Prostate gland (tissue), 2 donors: Measurements from ENCODE around the gene LRRTM3. TPM values are rescaled to one million over a fixed set of nuclear protein-coding genes. Genes with fewer than 3 reads are reported as not detected.

ENCODE experiments used
- DNase-seq: peaks from one replicate; pipeline ENCODE4 v3.0.0-alpha.2; 2019; ENCODE audit warnings: low spot score
- H3K27ac ChIP-seq, 2 donors: fragments of 200-600 bp; sonication (generic); 2 replicates each; pipeline ENCODE4 v1.5.1; 2017 to 2019
- H3K27me3 ChIP-seq: fragments of 200-600 bp; sonication (generic); replicated peaks from 2 replicates; pipeline ENCODE4 v1.5.1; 2019; ENCODE audit not compliant: insufficient read depth
- H3K36me3 ChIP-seq, 2 donors: fragments of 200-600 bp; sonication (generic); 1 replicate in 1 of 2; 2 replicates in 1 of 2; pipeline versions ENCODE4 v1.5.1 to v1.8.1; 2017 to 2019
- H3K4me1 ChIP-seq: fragments of 200-600 bp; sonication (generic); replicated peaks from 2 replicates; pipeline ENCODE4 v1.5.1; 2019
- H3K4me3 ChIP-seq, 2 donors: fragments of 200-600 bp; sonication (generic); 2 replicates each; pipeline ENCODE4 v1.5.1; 2017 to 2019
- H3K9me3 ChIP-seq: fragments of 200-600 bp; sonication (generic); 2 replicates; pipeline ENCODE4 v1.5.1; 2017
- POLR2A ChIP-seq: fragments of 450-650 bp; IDR thresholded peaks from one replicate; pipeline ENCODE4 v1.6.1; 2016; ENCODE audit warnings: antibody characterized with exemption, mild to moderate bottlenecking
- POLR2AphosphoS5 ChIP-seq: sonication (generic); formaldehyde crosslinking; IDR thresholded peaks from one replicate; pipeline ENCODE4 v1.6.1; 2017; ENCODE audit warnings: antibody characterized with exemption
- WGBS: methylation state at CpG from one replicate; pipeline ENCODE4 v1.1.5; 2018; 5-methylcytosine and 5-hydroxymethylcytosine counted together
- intact Hi-C: fragments of 100-400 bp; cut with DNase I; formaldehyde crosslinking; loops from one replicate; pipeline ENCODE4 v1.14.2; 2022
- total RNA-seq, 2 donors: library from RNA; depleted of rRNA; stranded (reverse); fragments of >200 nt; gene quantifications; one replicate each; pipeline ENCODE4 v1.1.0, GENCODE V29; 2016
- TF ChIP-seq, protein P1 (sequence below), 4 experiments: fragments of 200-600 bp in 2 of 4; fragments of 450-650 bp in 2 of 4; sonication (generic) in 2 of 4; IDR thresholded peaks; 1 replicate in 3 of 4; 2 replicates in 1 of 4; pipeline ENCODE4 v1.5.1; 2016 to 2019; ENCODE audit warnings: antibody characterized with exemption in 4 of 4, mild to moderate bottlenecking in 2 of 4, moderate library complexity in 2 of 4

LRRTM3 gene
- total RNA-seq, 2 donors from 2014 or later: 0.14 to 2.3 TPM

DNA sequence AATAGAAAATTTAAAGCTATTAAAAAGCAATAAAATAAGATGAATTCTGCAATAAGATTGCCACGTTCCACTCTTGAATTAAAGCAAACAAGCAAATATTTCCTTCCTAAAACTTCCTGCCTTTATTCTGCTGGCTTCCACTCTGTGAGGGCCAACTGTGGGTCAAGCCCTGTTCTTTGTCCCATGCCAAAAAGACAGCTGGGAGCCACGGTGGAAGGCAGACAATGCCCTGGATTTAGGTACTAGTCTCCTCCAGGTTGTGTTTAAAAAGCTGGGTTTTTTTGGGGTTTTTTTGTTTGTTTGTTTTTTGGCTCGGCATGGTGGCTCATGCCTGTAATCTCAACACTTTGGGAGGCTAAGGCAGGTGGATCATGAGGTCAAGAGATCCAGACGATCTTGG, 39.1 kb downstream of the LRRTM3 start:
- DNase-seq: no peak
- TF ChIP-seq POLR2A: no peak
- TF ChIP-seq, protein P1, sequence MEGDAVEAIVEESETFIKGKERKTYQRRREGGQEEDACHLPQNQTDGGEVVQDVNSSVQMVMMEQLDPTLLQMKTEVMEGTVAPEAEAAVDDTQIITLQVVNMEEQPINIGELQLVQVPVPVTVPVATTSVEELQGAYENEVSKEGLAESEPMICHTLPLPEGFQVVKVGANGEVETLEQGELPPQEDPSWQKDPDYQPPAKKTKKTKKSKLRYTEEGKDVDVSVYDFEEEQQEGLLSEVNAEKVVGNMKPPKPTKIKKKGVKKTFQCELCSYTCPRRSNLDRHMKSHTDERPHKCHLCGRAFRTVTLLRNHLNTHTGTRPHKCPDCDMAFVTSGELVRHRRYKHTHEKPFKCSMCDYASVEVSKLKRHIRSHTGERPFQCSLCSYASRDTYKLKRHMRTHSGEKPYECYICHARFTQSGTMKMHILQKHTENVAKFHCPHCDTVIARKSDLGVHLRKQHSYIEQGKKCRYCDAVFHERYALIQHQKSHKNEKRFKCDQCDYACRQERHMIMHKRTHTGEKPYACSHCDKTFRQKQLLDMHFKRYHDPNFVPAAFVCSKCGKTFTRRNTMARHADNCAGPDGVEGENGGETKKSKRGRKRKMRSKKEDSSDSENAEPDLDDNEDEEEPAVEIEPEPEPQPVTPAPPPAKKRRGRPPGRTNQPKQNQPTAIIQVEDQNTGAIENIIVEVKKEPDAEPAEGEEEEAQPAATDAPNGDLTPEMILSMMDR (IDR thresholded peaks at IDR 0.05): no peak
- no peak for TF ChIP-seq POLR2AphosphoS5
- no peaks in the 10 kb centered on the region for H3K4me1 ChIP-seq
- H3K27ac ChIP-seq: no peak overlapping the region
- H3K36me3 ChIP-seq: no peaks in the 10 kb centered on the region
- intact Hi-C loops: no loop called here
- H3K9me3 ChIP-seq: no peaks in the 10 kb centered on the region
- no peak overlapping the region for H3K4me3 ChIP-seq
- WGBS: 50% methylated on average over 4 of the region's 4 CpGs
- H3K27me3 ChIP-seq: no peaks in the 10 kb centered on the region

DNA sequence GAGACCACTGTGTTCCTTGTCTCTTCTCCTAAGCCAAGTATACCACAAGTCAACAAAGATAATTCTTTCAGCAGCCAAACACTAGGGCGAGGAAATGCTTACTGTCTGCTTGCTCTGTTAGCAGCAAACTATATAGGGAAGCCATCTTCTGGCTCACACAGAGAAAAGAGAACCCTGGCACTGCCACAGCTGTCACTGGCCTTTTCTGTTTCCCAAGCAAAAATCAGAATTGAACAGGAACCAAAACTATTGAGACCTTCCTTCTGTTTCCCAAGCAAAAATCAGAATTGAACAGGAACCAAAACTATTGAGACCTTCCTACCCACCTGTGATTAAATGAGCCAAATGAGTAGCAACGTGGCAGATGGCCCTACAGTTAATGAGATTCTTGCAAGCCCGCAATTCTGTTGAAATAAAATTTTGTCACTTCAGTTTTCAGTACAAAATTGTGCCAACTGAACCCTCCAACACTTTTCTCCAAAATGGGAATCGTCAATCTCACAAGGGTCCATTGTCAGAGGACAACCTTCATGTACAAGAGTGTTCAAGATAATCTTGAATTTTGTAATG, 54.5 kb downstream of the LRRTM3 start:
- Histone ChIP-seq H3K9me3 (no peaks in the 10 kb centered on the region), H3K27me3 (no peaks in the 10 kb centered on the region), H3K4me1 (no peaks in the 10 kb centered on the region), H3K36me3 (no peaks in the 10 kb centered on the region), H3K27ac (no peak overlapping the region), H3K4me3 (no peak overlapping the region)
- no peak for TF ChIP-seq POLR2AphosphoS5
- TF ChIP-seq POLR2A: no peak
- TF ChIP-seq, protein P1 (IDR thresholded peaks at IDR 0.05): no peak
- intact Hi-C loops: no loop called here
- no peak for DNase-seq
- 87% methylated on average over 4 of the region's 4 CpGs for WGBS

DNA sequence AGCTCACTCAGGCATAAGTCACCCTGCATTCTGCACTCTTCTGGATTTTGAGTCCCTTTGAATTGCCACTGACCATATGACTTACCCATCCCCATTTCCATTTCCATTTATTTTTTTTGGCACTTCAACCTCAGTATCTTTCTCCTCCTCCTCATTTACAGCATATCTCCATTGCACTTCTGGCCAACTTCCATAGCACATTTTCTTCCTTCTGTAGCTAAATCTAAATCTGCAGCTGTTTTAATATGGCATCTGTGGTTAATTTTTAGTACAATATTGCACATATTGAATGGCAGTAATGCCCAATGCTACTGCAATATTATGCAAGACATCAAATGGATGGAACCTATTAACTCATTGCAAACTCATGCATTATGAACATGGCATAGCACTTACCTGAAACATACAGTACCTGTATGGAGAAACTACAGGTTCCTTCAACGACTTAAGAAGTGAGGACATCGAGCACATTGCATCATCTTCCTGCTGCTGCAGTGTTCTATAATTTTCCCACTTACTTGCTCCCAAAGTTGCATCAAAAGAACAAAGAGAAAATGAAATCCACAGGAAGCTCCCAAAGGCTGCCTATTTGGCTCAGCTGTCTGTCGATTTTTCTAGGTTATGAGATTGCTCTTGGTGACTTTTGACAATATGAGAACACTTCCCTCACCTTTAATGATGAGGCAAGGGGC, 55.7 kb downstream of the LRRTM3 start:
- DNase-seq: no peak
- Histone ChIP-seq H3K27ac (no peak overlapping the region), H3K9me3 (no peaks in the 10 kb centered on the region), H3K36me3 (no peaks in the 10 kb centered on the region), H3K4me1 (no peaks in the 10 kb centered on the region), H3K27me3 (no peaks in the 10 kb centered on the region), H3K4me3 (no peak overlapping the region)
- 89% methylated on average over 3 of the region's 3 CpGs for WGBS
- TF ChIP-seq POLR2A: no peak
- no peak for TF ChIP-seq POLR2AphosphoS5
- TF ChIP-seq, protein P1 (IDR thresholded peaks at IDR 0.05): no peak
- intact Hi-C loops: no loop called here

DNA sequence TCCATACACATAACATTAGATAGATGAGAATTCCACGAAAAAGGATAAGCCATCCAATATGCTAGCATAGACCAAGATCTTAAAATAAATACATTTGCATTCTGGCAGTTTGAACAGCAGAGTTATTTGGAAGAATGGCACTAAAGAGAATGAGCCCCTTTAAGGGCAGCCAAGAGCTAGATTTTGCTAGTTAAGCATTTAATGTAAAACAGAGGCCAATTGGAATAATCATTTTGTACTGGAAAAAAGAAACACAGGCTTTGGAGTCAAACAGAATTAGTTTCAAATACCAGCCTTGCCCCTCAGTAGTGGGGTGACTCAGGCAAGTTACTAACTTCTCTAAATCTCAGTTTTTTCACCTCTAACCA, 56.2 kb downstream of the LRRTM3 start:
- H3K4me1 ChIP-seq: no peaks in the 10 kb centered on the region
- no peaks in the 10 kb centered on the region for H3K27me3 ChIP-seq
- DNase-seq: no peak
- no peaks in the 10 kb centered on the region for H3K9me3 ChIP-seq
- WGBS: 88% methylated on average over 1 of the region's 1 CpG
- no peaks in the 10 kb centered on the region for H3K36me3 ChIP-seq
- TF ChIP-seq POLR2A: no peak
- TF ChIP-seq POLR2AphosphoS5: no peak
- intact Hi-C loops: no loop called here
- no peak overlapping the region for H3K4me3 ChIP-seq
- H3K27ac ChIP-seq: no peak overlapping the region

DNA sequence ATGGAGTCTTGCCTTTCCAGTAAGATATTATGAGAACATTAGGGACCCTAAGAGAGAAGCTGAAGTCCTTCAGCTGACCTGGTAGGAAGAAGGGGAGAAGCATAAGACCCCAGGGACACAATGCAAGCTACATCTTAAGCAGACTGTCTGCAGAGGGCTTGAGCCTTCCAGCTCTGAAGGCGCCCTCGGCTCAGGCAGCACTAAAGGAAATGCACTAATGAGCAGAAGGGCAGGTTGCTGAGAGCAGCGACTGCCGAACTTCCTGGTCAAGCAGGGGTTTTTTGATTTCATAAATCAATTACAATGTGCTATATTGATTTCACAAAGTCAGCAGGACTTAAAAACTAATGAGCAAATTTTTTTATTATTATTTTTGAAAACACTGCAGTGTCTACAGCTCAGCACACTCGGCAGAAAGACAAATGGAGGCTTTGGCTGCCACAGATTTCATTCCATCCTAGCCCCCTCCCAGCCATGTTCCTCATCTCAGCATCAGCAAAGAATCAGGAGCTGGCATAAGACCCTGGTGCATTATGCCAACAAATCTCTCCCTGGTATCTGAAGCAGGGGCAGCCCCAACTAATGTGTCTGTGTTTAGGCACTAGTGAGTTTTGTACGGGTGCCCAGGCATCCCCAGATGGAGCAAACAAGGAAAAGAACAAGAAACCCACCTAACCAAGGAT, 57.1 kb downstream of the LRRTM3 start:
- intact Hi-C loops: no loop called here
- no peaks in the 10 kb centered on the region for H3K36me3 ChIP-seq
- no peaks in the 10 kb centered on the region for H3K9me3 ChIP-seq
- H3K4me1 ChIP-seq: no peaks in the 10 kb centered on the region
- DNase-seq: no peak
- TF ChIP-seq POLR2A: no peak
- no peak for TF ChIP-seq POLR2AphosphoS5
- TF ChIP-seq, protein P1 (IDR thresholded peaks at IDR 0.05): no peak
- 35% methylated on average over 6 of the region's 6 CpGs for WGBS
- H3K27me3 ChIP-seq: no peaks in the 10 kb centered on the region
- H3K27ac ChIP-seq: no peak overlapping the region
- no peak overlapping the region for H3K4me3 ChIP-seq
